ENCODE measurements around the gene CXCL14.

DNA sequence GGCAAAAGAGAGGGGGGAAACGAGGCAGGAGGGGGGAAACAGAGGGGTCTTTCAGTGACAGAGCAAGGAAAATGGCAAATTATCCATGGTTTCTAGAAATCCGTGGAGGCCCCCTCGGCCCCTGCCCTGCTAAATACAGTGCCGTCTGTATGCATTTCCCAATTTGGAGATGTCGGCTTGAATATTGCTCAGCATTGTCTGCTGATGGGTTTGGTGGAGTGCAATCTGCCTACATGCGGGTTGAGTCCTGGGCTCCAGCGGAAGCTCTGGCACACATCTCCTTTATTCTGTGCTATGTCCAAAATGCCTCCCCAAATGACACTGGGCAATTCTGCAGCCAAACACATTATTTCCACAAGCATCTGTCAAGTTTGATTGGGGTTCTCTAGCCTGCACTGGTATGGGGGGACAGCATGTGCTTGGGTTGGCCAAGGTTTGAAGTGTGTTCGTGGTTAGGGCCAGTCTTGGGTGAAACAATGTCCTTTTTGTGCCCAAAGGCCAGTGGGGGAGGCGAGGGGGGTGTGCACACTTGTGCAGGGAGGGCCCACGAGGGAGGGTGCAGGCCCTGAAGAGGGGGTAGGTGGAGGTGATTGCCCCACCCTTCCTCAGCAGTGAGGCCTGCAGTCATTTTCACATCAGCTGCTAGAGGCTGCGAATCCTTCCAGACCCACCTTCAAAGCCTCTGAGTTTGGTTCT is 36.8 kb downstream of the CXCL14 start:
- TF ChIP-seq, protein P1, sequence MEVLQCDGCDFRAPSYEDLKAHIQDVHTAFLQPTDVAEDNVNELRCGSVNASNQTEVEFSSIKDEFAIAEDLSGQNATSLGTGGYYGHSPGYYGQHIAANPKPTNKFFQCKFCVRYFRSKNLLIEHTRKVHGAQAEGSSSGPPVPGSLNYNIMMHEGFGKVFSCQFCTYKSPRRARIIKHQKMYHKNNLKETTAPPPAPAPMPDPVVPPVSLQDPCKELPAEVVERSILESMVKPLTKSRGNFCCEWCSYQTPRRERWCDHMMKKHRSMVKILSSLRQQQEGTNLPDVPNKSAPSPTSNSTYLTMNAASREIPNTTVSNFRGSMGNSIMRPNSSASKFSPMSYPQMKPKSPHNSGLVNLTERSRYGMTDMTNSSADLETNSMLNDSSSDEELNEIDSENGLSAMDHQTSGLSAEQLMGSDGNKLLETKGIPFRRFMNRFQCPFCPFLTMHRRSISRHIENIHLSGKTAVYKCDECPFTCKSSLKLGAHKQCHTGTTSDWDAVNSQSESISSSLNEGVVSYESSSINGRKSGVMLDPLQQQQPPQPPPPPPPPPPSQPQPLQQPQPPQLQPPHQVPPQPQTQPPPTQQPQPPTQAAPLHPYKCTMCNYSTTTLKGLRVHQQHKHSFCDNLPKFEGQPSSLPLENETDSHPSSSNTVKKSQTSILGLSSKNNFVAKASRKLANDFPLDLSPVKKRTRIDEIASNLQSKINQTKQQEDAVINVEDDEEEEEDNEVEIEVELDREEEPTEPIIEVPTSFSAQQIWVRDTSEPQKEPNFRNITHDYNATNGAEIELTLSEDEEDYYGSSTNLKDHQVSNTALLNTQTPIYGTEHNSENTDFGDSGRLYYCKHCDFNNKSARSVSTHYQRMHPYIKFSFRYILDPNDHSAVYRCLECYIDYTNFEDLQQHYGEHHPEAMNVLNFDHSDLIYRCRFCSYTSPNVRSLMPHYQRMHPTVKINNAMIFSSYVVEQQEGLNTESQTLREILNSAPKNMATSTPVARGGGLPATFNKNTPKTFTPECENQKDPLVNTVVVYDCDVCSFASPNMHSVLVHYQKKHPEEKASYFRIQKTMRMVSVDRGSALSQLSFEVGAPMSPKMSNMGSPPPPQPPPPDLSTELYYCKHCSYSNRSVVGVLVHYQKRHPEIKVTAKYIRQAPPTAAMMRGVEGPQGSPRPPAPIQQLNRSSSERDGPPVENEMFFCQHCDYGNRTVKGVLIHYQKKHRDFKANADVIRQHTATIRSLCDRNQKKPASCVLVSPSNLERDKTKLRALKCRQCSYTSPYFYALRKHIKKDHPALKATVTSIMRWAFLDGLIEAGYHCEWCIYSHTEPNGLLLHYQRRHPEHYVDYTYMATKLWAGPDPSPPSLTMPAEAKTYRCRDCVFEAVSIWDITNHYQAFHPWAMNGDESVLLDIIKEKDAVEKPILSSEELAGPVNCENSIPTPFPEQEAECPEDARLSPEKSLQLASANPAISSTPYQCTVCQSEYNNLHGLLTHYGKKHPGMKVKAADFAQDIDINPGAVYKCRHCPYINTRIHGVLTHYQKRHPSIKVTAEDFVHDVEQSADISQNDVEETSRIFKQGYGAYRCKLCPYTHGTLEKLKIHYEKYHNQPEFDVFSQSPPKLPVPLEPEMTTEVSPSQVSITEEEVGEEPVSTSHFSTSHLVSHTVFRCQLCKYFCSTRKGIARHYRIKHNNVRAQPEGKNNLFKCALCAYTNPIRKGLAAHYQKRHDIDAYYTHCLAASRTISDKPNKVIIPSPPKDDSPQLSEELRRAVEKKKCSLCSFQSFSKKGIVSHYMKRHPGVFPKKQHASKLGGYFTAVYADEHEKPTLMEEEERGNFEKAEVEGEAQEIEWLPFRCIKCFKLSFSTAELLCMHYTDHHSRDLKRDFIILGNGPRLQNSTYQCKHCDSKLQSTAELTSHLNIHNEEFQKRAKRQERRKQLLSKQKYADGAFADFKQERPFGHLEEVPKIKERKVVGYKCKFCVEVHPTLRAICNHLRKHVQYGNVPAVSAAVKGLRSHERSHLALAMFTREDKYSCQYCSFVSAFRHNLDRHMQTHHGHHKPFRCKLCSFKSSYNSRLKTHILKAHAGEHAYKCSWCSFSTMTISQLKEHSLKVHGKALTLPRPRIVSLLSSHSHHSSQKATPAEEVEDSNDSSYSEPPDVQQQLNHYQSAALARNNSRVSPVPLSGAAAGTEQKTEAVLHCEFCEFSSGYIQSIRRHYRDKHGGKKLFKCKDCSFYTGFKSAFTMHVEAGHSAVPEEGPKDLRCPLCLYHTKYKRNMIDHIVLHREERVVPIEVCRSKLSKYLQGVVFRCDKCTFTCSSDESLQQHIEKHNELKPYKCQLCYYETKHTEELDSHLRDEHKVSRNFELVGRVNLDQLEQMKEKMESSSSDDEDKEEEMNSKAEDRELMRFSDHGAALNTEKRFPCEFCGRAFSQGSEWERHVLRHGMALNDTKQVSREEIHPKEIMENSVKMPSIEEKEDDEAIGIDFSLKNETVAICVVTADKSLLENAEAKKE (CRISPR knock-in tag; IDR thresholded peaks at IDR 0.05): no peak
- TF ChIP-seq ZNF114 (CRISPR knock-in tag; IDR thresholded peaks at IDR 0.05): no peak
- TF ChIP-seq, protein P2, sequence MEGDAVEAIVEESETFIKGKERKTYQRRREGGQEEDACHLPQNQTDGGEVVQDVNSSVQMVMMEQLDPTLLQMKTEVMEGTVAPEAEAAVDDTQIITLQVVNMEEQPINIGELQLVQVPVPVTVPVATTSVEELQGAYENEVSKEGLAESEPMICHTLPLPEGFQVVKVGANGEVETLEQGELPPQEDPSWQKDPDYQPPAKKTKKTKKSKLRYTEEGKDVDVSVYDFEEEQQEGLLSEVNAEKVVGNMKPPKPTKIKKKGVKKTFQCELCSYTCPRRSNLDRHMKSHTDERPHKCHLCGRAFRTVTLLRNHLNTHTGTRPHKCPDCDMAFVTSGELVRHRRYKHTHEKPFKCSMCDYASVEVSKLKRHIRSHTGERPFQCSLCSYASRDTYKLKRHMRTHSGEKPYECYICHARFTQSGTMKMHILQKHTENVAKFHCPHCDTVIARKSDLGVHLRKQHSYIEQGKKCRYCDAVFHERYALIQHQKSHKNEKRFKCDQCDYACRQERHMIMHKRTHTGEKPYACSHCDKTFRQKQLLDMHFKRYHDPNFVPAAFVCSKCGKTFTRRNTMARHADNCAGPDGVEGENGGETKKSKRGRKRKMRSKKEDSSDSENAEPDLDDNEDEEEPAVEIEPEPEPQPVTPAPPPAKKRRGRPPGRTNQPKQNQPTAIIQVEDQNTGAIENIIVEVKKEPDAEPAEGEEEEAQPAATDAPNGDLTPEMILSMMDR (conservative IDR thresholded peaks at IDR 0.05; ENCODE audit: low read depth in 2 of 2): no peak
